HCT116 (cell line): ENCODE results near the gene KRTAP10-7.

Source experiments
- JUND ChIP-seq: IDR thresholded peaks from 2 replicates; pipeline ENCODE4 v1.6.1; 2012
- POLR2A ChIP-seq: IDR thresholded peaks from 2 replicates; pipeline ENCODE4 v1.7.0; 2011; ENCODE audit warnings: borderline replicate concordance; ENCODE audit not compliant: insufficient read depth, insufficient read length; ENCODE audit errors: extremely low read depth
- TF ChIP-seq, protein P1 (sequence below), 3 experiments: fragments of 200-600 bp in 1 of 3; sonication (generic) in 1 of 3; IDR thresholded peaks in 2 of 3; conservative IDR thresholded peaks in 1 of 3; 2 replicates each; pipeline ENCODE4 v1.5.1; 2012 to 2017; ENCODE audit warnings: low read depth in 2 of 3, low read length in 2 of 3, antibody characterized with exemption in 1 of 3, borderline replicate concordance in 1 of 3, control low read depth in 1 of 3, mild to moderate bottlenecking in 1 of 3, mixed read lengths in 1 of 3, mixed run types in 1 of 3, moderate library complexity in 1 of 3; ENCODE audit not compliant: insufficient read depth in 1 of 3
- TF ChIP-seq, protein P2 (sequence below): IDR thresholded peaks from 2 replicates; pipeline ENCODE4 v1.6.1; 2012; ENCODE audit warnings: low read depth
- TF ChIP-seq, protein P3 (sequence below): IDR thresholded peaks from 2 replicates; pipeline ENCODE4 v1.6.1; 2012

DNA sequence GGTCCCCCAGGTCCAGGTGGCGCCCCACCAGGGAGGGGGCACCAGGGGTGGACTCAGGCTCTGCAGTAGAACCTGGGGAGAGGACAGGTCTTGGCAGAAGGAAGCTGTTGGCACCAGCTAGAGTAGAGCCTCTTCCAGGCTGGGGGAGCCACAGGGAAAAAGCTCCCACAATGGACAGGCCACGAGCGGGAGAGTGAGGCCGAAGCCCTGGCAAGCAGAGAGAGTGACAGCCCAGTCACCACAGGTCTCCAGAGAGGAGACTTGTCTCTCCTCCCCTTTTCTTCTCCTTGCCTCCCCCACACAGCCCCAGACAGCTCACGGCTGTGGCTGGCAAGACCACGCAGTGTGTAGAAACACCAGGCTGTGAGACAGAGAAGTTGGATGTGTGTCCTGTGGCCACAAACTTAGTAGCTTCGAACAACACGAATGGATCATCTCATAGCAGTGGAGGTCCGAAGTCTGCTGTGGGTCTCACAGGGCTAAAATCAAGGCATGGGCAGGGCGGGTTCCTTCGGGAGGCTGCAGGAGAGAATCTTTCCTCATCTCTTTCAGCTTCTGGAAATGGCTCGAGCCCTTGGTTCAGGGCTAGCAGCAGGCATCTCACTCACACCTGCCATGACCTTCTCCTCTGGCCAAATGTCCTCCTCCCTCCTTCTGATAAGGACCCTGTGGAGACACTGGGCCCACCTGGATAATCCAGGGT is 50.7 kb downstream of the KRTAP10-7 start:
- TF ChIP-seq, protein P1, sequence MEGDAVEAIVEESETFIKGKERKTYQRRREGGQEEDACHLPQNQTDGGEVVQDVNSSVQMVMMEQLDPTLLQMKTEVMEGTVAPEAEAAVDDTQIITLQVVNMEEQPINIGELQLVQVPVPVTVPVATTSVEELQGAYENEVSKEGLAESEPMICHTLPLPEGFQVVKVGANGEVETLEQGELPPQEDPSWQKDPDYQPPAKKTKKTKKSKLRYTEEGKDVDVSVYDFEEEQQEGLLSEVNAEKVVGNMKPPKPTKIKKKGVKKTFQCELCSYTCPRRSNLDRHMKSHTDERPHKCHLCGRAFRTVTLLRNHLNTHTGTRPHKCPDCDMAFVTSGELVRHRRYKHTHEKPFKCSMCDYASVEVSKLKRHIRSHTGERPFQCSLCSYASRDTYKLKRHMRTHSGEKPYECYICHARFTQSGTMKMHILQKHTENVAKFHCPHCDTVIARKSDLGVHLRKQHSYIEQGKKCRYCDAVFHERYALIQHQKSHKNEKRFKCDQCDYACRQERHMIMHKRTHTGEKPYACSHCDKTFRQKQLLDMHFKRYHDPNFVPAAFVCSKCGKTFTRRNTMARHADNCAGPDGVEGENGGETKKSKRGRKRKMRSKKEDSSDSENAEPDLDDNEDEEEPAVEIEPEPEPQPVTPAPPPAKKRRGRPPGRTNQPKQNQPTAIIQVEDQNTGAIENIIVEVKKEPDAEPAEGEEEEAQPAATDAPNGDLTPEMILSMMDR (IDR thresholded peaks at IDR 0.05 in 2 of 3, conservative IDR thresholded peaks at IDR 0.05 in 1 of 3; ENCODE audit: borderline replicate concordance in 1 of 3, insufficient read depth in 1 of 3, low read depth in 2 of 3, low read length in 2 of 3), result no peak
- TF ChIP-seq, protein P2, sequence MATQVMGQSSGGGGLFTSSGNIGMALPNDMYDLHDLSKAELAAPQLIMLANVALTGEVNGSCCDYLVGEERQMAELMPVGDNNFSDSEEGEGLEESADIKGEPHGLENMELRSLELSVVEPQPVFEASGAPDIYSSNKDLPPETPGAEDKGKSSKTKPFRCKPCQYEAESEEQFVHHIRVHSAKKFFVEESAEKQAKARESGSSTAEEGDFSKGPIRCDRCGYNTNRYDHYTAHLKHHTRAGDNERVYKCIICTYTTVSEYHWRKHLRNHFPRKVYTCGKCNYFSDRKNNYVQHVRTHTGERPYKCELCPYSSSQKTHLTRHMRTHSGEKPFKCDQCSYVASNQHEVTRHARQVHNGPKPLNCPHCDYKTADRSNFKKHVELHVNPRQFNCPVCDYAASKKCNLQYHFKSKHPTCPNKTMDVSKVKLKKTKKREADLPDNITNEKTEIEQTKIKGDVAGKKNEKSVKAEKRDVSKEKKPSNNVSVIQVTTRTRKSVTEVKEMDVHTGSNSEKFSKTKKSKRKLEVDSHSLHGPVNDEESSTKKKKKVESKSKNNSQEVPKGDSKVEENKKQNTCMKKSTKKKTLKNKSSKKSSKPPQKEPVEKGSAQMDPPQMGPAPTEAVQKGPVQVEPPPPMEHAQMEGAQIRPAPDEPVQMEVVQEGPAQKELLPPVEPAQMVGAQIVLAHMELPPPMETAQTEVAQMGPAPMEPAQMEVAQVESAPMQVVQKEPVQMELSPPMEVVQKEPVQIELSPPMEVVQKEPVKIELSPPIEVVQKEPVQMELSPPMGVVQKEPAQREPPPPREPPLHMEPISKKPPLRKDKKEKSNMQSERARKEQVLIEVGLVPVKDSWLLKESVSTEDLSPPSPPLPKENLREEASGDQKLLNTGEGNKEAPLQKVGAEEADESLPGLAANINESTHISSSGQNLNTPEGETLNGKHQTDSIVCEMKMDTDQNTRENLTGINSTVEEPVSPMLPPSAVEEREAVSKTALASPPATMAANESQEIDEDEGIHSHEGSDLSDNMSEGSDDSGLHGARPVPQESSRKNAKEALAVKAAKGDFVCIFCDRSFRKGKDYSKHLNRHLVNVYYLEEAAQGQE, result no peak
- TF ChIP-seq JUND, result no peak
- TF ChIP-seq, protein P3, sequence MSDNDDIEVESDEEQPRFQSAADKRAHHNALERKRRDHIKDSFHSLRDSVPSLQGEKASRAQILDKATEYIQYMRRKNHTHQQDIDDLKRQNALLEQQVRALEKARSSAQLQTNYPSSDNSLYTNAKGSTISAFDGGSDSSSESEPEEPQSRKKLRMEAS, result no peak
- TF ChIP-seq POLR2A, result no peak
